ENCODE measurements around the gene SRRM2. TPM values are rescaled to one million over a fixed set of nuclear protein-coding genes. Genes with fewer than 3 reads are reported as not detected.

The SRRM2 gene
- total and polyA plus RNA-seq, 9 of the 15 experiments (the other 6 are each of a cell fraction or from before 2014, with no cell fraction given): 26.7 to 563 (median 81.1) TPM

DNA sequence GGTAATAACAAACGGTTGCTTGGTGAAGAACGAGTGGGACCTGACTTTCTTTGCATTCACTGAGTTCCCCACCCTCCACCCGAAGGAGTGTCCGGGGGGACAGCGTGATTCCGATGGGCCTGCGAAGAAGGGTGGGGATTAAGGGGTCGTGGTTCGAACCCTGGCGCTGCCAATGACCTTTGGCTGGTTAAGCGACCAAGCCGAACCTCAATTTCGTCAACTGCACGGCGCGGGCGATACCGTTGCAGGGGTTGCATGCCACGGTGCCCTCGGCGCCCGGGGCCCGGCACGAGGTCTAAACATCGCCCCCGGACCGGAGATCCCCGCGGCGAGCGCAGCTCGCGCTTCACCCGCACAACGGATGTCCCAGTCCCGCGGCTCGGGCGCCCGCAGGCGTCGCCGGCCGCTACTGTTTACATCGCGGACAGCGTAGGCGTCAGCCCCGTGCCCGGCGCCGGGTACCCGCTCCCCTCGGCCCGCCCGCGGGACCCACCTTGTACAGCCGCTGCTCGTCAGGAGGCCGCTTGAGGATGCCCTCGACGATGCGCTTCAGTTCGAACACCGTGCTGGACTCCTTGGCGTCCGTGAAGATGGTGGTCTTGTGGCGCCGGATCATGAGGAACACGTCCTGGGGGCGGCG lies 24.2 kb downstream of the SRRM2 start (continued):
- TF ChIP-seq, protein P1, sequence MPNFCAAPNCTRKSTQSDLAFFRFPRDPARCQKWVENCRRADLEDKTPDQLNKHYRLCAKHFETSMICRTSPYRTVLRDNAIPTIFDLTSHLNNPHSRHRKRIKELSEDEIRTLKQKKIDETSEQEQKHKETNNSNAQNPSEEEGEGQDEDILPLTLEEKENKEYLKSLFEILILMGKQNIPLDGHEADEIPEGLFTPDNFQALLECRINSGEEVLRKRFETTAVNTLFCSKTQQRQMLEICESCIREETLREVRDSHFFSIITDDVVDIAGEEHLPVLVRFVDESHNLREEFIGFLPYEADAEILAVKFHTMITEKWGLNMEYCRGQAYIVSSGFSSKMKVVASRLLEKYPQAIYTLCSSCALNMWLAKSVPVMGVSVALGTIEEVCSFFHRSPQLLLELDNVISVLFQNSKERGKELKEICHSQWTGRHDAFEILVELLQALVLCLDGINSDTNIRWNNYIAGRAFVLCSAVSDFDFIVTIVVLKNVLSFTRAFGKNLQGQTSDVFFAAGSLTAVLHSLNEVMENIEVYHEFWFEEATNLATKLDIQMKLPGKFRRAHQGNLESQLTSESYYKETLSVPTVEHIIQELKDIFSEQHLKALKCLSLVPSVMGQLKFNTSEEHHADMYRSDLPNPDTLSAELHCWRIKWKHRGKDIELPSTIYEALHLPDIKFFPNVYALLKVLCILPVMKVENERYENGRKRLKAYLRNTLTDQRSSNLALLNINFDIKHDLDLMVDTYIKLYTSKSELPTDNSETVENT (CRISPR knock-in tag; IDR thresholded peaks at IDR 0.05): no peak
- no peak for TF ChIP-seq PYGO2 (tag; IDR thresholded peaks at IDR 0.05)
- no peak for TF ChIP-seq MCM2 (IDR thresholded peaks at IDR 0.05; ENCODE audit: low read depth)
- TF ChIP-seq ZNF586 (CRISPR knock-in tag; conservative IDR thresholded peaks at IDR 0.05): no peak
- no peak for TF ChIP-seq ZNF785 (CRISPR knock-in tag; IDR thresholded peaks at IDR 0.05)
- TF ChIP-seq CCAR2 (IDR thresholded peaks at IDR 0.05; ENCODE audit: low read depth, low read length): no peak
- TF ChIP-seq CEBPG (CRISPR knock-in tag; IDR thresholded peaks at IDR 0.05): no peak; the same call in 1 of the 2 replicates
- no peak for TF ChIP-seq CEBPG (tag; conservative IDR thresholded peaks at IDR 0.05 in 1 of 2, IDR thresholded peaks at IDR 0.05 in 1 of 2)
- TF ChIP-seq NRF1 (conservative IDR thresholded peaks at IDR 0.05 in 1 of 2, IDR thresholded peaks at IDR 0.05 in 1 of 2): no peak
- TF ChIP-seq ZNF778 (CRISPR knock-in tag; IDR thresholded peaks at IDR 0.05): no peak
- TF ChIP-seq EGR1 (conservative IDR thresholded peaks at IDR 0.05): peak; percentile 77
- TF ChIP-seq YBX1 (IDR thresholded peaks at IDR 0.05): no peak
- no peak for TF ChIP-seq RCOR1 (IDR thresholded peaks at IDR 0.05; ENCODE audit: borderline replicate concordance in 1 of 2, low read depth in 2 of 2, low read length in 2 of 2)
- TF ChIP-seq ARID2 (IDR thresholded peaks at IDR 0.05): no peak
- no peak for TF ChIP-seq ZNF384 (IDR thresholded peaks at IDR 0.05; ENCODE audit: low read depth, low read length)
- no peak for TF ChIP-seq FUS (optimal IDR thresholded peaks at IDR 0.05; ENCODE audit: low read depth, low read length)
- TF ChIP-seq, protein P2, sequence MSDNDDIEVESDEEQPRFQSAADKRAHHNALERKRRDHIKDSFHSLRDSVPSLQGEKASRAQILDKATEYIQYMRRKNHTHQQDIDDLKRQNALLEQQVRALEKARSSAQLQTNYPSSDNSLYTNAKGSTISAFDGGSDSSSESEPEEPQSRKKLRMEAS (CRISPR knock-in tag; IDR thresholded peaks at IDR 0.05): peak; percentile 57; the same call in 1 of the 2 replicates
- TF ChIP-seq, protein P3, sequence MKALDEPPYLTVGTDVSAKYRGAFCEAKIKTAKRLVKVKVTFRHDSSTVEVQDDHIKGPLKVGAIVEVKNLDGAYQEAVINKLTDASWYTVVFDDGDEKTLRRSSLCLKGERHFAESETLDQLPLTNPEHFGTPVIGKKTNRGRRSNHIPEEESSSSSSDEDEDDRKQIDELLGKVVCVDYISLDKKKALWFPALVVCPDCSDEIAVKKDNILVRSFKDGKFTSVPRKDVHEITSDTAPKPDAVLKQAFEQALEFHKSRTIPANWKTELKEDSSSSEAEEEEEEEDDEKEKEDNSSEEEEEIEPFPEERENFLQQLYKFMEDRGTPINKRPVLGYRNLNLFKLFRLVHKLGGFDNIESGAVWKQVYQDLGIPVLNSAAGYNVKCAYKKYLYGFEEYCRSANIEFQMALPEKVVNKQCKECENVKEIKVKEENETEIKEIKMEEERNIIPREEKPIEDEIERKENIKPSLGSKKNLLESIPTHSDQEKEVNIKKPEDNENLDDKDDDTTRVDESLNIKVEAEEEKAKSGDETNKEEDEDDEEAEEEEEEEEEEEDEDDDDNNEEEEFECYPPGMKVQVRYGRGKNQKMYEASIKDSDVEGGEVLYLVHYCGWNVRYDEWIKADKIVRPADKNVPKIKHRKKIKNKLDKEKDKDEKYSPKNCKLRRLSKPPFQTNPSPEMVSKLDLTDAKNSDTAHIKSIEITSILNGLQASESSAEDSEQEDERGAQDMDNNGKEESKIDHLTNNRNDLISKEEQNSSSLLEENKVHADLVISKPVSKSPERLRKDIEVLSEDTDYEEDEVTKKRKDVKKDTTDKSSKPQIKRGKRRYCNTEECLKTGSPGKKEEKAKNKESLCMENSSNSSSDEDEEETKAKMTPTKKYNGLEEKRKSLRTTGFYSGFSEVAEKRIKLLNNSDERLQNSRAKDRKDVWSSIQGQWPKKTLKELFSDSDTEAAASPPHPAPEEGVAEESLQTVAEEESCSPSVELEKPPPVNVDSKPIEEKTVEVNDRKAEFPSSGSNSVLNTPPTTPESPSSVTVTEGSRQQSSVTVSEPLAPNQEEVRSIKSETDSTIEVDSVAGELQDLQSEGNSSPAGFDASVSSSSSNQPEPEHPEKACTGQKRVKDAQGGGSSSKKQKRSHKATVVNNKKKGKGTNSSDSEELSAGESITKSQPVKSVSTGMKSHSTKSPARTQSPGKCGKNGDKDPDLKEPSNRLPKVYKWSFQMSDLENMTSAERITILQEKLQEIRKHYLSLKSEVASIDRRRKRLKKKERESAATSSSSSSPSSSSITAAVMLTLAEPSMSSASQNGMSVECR (CRISPR knock-in tag; IDR thresholded peaks at IDR 0.05): peak; percentile 34; the same call in 1 of the 2 replicates
- TF ChIP-seq RBBP5 (IDR thresholded peaks at IDR 0.05; ENCODE audit: borderline replicate concordance, insufficient read depth, low read length, poor library complexity, severe bottlenecking): peak; percentile 69
- no peak for TF ChIP-seq HMG20A (CRISPR knock-in tag; conservative IDR thresholded peaks at IDR 0.05)
- TF ChIP-seq, protein P4, sequence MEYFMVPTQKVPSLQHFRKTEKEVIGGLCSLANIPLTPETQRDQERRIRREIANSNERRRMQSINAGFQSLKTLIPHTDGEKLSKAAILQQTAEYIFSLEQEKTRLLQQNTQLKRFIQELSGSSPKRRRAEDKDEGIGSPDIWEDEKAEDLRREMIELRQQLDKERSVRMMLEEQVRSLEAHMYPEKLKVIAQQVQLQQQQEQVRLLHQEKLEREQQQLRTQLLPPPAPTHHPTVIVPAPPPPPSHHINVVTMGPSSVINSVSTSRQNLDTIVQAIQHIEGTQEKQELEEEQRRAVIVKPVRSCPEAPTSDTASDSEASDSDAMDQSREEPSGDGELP (CRISPR knock-in tag; IDR thresholded peaks at IDR 0.05; ENCODE audit: borderline replicate concordance): peak; percentile 17; the same call in 1 of the 2 replicates
